ENCODE data around the gene TIPARP.

The TIPARP gene

DNA sequence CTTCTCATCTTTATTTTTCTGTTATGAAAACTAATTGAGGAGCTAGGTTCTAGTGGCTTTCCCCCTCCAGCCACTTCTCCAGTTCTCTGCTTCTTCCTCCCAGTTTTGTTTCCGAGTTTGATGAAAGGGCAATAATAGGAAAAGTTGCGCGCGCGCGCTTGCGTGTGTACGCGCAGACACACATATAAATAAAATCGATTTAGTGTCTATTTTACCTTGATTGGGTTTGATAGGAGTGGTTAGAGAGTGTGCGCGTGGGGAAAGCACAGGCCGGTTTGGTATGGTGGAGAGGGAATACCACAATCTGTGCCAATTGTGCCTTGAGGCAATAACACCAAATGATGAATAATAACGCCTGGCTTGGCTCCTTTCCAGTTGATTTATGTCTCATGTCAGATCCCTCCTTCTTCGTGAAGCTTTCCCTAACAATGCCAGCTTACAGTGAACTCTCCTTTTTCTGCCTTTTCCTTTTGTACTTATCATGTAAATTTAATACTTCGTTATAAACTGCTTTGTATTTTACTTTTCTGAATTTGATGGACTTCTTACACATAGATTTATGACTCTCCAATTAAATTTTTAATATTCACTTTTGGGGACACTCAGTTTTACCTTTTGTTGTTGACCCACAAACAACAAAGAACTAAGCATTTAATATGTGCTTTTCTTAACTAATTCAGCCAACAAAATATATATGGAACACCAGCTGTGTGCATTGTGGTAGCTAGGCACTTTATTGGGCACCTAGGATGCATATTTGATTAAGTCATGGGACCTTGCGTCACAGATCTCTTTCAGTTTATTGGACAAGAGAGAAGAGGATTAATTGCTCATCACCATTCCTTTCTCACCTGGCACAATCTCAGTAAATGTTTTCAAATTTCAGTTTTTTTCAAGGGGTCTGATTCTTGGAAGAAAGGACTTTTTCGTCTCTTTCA lies 1.7 kb downstream of the TIPARP start:
- no peak for DNase-seq (ENCODE audit: low read depth in 2 of 2)

DNA sequence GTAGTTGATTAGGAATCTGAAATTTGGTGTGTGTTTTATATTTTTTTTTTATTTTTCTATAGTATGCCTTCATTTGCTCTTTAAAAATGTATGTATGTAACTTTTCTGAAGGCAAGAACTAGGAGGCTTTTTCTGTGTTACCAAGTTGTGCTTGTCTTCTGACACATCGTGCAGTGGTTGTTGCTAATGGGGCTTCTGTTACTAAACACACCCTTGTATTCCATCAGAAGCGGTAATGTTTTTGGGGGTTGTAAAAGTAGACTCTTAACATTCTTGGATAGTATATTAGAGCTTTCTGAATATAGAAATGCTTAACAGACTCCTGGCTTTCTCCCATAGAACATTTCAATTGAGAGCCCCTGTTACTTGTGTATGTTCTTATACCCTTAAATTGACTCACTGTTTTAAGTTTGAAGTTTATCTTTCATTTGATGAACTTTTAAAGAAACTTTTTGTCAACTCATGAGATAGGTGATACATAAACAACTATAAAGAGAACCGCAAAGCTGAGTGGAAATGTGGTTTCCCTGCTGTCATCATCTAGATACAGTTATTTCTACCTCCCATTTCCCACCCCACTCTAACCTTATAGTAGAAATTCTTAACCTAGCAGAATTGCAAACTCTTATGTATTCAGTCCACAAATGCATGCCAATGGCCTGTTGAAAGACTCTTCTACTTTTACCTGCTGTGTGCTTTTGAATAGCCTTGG lies 2.5 kb downstream of the TIPARP start:
- DNase-seq (ENCODE audit: low read depth in 2 of 2), result no peak

DNA sequence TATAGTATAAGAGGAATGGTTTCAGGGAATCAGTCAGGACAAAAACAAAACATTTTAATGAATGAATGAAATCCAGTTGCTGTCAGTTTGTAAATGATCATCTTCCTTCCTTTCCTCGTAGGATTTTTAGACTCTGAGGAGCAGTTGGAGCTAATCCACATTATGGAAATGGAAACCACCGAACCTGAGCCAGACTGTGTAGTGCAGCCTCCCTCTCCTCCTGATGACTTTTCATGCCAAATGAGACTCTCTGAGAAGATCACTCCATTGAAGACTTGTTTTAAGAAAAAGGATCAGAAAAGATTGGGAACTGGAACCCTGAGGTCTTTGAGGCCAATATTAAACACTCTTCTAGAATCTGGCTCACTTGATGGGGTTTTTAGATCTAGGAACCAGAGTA lies 3.1 kb downstream of the TIPARP start:
- DNase-seq (ENCODE audit: low read depth in 2 of 2), result no peak

DNA sequence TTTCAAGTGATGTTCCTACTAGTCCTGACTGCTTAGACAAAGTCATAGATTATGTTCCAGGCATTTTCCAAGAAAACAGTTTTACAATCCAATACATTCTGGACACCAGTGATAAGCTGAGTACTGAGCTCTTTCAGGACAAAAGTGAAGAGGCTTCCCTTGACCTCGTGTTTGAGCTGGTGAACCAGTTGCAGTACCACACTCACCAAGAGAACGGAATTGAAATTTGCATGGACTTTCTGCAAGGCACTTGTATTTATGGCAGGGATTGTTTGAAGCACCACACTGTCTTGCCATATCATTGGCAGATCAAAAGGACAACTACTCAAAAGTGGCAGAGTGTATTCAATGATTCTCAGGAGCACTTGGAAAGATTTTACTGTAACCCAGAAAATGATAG lies 3.8 kb downstream of the TIPARP start:
- DNase-seq (ENCODE audit: low read depth in 2 of 2), result no peak

DNA sequence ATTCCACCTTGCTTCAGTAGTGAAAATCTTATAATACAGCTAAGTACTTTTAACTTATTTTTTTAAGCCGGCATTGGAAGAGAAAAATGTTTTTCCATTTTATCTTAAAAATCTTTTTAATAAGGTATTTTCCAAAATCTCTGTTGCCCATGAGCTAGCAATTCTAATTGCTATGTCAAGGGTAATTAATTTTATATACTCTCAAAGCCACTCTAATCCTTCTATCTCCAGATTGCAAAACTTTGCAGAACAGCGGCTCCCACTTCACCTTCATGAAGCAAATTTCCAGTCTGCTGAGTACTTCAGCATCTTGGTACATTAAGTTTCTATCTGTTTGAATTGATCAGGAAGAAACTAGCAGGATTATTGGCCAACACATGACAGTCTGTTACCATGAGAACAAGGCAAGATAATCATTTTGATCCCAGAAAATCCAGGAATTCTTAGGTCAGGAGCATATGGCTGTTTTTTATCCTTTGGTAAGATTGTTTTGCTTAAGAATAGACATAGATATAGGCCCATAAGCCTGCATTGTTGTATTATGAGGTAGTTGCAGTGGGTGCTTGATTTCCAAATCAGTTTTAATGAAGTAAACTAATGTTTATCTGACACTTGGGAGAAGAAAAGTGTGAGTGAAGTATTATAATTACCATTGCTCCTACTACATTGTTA lies 6.0 kb downstream of the TIPARP start:
- no peak for DNase-seq (ENCODE audit: low read depth in 2 of 2)

DNA sequence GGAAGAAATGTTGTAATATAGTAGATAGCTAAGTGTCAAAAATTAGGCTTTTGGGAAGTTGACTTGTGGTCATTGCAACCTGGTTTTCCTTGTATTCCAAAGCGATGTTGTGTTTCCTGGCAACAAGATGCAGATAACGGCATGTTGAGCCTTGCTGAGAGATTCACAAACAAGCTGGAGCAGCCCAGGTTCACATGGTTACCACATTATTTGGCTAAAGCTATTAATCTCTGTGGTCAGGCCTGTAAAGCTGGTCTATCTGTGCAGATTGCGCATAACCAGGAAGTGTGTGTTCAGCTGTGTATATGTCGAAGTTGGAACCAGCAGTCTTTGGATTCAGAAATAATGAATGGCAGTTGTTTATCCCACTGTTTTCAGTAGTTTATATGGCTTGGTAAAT lies 6.6 kb downstream of the TIPARP start:
- no peak for DNase-seq (ENCODE audit: low read depth in 2 of 2)

DNA sequence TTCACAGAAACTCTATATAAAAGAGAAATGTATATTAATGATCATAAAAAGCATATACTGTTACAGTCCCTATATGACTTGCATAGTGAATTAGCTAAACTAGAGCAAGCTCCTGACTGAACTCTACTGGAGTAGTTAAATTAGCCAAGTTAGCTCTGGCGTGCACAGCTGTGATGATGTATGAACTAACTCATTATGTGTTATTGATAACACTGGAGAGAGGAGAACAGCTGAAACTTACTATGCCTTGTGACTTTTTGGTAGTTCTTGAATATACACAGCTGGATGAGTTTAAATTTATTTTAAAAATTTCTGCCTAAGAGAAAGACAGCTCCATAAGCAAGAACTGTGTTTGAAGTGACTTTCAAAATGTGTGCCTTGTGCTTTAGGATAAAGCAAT lies 8.1 kb downstream of the TIPARP start:
- DNase-seq (ENCODE audit: low read depth in 2 of 2), result no peak

DNA sequence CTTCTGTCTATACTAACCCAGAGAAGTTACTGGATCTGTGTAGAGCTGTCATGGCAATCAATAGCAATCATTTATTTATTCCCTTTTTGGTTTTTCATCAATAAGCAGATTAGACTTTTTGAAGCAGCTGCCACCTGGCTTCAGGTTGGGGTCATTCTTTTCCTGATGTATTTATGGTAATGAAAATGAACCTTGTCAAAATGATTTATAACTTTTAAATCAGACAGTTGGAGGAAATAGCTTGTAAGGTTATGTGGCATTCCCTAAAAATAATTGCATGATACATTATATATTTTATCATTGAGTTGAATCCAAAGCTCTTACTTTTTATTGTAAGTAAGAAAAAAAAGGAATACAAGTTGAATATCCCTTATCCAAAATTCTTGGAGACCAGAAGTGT lies 8.6 kb downstream of the TIPARP start:
- DNase-seq (ENCODE audit: low read depth in 2 of 2), result no peak

DNA sequence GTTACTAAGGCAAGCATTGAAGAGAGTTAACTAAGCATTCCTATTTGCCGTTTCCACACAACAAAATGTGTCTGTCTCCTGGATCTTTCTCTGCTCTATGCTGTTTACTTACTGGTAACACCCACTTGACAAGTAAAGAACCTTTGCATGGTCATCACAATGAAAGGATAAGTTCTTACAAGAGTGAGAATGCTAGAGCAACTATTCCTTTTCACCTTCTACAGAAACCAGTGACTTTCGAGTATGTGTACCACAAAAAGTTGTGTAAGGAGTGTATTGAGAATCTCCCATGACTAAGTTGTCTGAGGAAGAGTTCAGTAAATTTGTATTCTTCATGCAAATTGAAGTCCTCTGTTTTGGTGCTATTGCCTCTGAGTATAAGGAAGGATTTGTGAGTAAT lies 10.8 kb downstream of the TIPARP start:
- DNase-seq (ENCODE audit: low read depth in 2 of 2), result no peak

DNA sequence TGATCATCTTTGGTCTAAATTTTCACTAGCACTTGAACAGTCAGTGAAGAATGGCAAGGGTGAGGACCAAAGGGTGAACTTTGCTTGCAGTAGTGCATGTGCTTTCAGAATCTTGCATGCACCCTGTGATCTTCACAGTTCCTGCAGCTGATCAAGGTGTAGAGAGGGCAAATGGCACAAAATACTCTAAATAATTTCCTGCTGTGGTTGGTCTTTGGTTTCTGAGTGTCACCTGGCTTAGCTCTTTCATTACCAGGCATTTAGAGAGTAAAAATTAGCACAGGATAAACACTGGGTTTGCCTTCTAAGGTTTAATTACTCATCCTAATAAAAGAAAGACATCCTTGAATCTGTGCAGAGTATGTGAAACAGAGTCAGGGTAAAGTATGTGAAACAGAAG lies 11.4 kb downstream of the TIPARP start:
- no peak for DNase-seq (ENCODE audit: low read depth in 2 of 2)

DNA sequence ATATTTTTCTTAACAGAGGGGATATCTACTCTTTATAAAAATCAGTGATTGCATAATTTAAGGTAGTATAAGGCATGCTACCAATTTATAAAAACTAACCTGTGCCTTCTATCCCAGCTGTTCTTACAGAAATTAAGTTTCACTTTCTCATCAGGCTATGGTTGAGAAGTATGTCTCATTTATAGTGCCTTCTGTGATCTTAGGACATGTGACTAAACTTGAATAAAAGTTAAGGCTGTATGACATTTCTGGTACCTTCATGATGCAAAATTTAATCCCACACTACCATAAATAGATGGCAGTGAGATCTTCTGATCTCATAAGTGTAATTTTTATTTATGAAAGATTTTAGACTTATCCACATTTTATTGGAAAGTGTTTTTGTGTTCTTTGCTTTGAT lies 12.6 kb downstream of the TIPARP start:
- DNase-seq (ENCODE audit: low read depth in 2 of 2), result no peak

DNA sequence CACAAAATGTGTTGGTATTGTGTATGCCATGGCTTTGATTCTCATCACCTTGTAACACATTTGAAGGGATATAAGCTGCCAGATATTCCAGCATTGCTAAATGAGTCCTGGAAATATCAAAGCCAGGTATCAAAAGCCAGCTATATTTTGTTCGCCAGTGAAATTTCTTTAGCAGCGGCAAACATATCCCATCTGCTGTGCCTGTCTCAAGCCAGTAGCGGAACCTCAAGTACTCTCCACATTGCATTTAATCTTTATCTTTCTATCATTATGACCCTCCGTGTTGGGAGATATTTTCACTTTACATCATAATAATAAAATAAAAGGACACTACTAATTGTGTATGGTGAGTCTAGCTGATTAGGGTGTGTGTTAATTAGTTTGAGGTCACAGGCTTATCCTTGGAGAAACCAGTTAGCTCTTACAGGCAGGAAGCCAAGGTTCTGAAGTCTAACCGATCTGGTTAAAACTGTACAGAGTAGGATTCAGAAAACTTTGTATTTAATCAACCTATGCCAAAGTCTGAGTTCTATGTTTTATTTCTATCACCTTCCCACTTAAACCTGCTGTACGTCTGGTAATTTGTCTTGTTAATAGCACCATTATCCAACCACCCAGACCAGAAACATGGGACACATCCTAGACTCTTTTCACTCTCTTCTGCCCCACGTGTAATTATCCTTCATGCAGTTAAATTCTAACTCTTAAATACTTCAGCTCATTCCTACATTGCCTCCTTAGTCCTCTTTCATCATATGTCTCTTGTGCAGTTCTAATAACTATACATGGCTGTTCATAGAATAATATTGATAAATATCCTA lies 14.5 kb downstream of the TIPARP start:
- DNase-seq (ENCODE audit: low read depth in 2 of 2), result no peak

DNA sequence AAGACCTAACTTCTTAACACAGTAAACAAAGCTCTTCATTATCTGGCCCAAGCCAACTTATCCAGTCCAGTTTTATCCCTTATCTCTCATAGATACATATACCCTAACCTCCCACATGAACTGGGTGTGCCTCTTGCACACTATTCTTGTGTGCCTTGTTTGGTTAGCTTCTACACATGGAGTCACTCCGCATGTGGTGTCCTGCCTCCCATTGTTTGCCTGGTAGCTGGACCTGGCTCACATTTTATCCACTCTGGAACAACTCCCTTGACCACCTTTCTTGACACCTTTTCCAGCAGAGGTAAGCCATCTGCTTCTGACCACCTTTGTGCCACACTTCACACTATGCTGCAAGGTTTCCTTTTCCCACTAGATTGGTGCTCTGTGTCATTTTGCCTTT lies 15.2 kb downstream of the TIPARP start:
- no peak for DNase-seq (ENCODE audit: low read depth in 2 of 2)

DNA sequence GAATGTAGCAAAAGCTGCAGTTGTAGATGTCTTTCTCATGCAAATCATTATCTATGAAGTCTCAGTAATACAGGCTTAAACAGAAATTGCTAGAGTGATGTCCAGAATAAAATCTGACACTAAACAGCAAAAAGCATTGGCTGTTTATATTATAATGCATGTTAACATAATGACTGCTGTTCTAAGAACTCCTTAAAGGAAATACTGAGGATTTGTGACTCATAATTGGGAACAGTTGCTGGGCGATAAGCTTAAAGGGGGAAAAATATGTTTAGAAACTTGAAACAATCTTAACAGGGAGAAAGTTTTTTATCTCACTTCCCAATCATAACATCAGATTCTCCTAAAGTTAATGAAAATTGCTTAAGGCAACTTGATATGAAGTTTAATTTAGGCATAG lies 17.5 kb downstream of the TIPARP start:
- no peak for DNase-seq (ENCODE audit: low read depth in 2 of 2)

DNA sequence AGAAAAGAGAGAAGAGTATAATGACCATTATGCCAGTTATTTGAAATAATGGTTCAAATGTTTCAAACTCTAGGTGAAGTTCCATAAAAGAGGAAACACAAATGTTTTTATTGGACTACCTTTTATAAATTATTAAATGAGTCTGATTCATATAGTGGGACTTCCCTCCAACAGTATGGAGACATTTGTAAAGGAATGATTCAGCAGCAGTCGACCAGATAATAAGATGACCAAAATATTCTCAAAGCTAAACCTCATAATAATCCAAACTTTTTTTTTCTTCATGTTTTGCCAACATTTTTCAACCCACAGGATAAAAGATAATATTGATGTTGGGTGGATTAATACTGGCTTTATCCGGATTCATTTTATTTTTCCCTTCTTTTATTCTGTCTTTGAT lies 18.8 kb downstream of the TIPARP start:
- no peak for DNase-seq (ENCODE audit: low read depth in 2 of 2)

DNA sequence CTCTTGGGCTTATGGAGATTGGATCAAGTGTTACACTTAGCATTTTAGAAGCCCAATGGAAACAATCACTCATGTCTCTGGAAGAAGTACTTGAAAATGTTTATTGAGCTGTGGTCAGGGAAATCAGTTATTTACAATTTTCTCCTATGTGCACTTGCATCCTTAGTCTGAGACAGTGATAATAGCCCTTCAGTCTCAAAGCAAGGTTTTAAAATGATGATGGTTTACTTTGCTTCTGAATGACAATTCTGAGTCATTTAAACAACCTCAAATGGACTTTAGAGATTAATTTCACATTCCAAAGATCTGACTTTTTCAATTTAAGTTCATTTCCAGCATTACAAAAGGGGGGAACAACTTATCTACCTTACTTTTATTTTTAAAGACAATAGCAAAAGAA lies 20.1 kb downstream of the TIPARP start:
- DNase-seq (ENCODE audit: low read depth in 2 of 2), result no peak

DNA sequence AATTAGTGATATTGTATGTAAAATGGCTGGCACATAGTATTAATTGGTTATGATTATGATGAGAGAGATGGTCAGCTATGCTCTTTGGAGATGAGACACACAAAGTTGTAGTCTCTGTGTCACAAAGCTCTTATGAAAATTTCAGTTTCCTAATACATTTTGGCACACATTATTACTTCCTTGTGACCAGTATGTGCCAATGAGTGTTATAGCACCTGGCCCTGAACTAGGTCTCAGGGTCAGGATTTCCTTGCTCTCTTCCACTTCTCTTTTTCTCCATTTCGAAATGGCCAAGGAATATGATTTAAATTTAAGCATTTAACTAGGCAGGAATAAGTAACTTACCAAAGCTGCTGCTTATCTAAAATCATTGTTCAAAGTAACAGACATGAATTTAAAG lies 28.0 kb downstream of the TIPARP start:
- DNase-seq (ENCODE audit: low read depth in 2 of 2), result no peak

DNA sequence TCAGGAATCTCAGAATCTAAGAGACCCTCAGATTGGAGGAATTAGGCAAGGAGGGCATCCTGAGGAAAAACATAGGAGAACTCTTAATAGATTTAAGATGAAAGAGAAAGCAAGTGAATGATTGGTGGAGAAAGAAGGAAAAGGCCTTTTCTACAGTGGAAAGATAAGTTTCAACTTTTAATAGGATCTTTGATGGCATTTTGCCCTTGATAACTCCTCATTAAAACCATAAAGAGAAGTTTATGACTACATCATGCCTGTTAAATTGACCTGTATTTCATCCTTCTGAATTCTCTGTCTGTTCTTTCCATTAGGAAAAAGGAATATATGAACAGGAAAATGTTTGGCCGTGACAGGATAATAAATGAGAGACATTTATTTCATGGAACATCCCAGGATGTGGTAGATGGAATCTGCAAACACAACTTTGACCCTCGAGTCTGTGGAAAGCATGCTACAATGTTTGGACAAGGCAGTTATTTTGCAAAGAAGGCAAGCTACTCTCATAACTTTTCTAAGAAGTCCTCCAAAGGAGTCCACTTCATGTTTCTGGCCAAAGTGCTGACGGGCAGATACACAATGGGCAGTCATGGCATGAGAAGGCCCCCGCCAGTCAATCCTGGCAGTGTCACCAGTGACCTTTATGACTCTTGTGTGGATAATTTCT lies 30.1 kb downstream of the TIPARP start:
- no peak for DNase-seq (ENCODE audit: low read depth in 2 of 2)

DNA sequence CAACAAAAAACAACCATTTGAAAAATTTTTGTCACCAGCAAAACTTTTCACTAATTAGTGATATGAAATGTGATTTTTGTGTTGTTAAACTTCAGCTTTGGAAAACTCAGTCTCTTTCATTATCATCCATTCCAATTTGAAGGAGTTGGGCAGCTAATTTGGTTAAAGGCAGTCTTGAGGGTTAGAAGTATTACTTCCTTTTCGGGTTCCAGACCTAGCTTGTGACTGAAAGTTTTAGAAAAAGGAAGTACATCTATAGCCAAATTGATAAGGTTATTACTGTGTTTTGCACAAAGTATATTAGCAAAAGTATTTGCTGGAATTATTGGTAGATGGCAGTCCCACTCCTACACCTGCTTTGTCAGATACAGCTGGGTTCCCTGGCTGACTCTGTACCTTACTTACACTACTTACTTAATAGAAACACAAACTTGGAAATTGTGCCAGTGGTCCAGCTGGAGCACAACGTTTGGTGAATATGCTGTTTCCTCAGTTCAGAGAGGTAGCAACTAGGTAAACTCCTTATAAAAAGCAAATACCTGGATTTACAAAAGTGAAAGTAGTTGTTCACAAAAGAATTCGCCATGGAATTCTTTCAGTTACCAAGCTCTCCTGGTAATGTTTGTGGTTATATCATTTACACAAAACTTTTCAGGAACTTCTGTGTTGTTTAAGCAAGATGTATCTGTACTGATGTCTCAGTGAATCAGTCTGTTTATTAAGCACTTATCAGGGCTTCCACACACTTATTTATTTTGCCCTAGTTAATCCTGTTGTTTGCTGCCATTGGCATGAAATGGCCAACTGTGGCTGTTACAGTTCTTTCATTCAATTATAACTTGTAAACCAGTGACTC lies 31.6 kb downstream of the TIPARP start:
- DNase-seq (ENCODE audit: low read depth in 2 of 2), result no peak

DNA sequence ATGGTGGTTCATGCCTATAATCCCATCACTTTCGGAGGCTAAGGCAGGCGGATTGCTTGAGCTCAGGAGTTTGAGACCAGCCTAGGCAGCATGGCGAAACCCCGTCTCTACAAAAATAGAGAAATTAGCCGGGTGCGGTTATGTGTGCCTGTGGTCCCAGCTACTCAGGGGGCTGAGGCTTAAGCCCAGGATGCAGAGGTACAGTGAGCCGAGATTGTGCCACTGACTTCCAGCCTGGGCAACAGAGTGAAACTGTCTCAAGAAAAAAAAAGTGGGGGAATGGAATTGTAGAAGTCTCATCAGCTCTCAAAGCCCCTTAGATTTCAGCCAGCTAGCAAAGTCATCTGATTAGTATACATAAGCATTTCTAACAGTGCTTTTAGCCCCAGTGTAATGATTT lies 33.2 kb downstream of the TIPARP start:
- DNase-seq (ENCODE audit: low read depth in 2 of 2), result no peak

All from stimulated activated CD8-positive, alpha-beta memory T cell treated with anti-CD3 and anti-CD28 coated beads, Interleukin-15, amount 100 ng/mL, for 48 hours (primary cell).